HG02870 (cell line): ENCODE data around the gene SNRPB2.

ENCODE experiments used
- ATAC-seq: cut with Tn5 transposase; IDR thresholded peaks from one replicate; pipeline ENCODE4 v1.9.1; 2021; ENCODE audit warnings: mild to moderate bottlenecking, moderate library complexity; ENCODE audit not compliant: unreplicated experiment

SNRPB2 gene

GRCh38 chr20:16729080-16729479 is 746 bp upstream of the SNRPB2 start:
- ATAC-seq, result no peak

GRCh38 chr20:16732506-16733152 is 2.8 kb downstream of the SNRPB2 start:
- ATAC-seq, result no peak

- ATAC-seq, result no peak
Observed at GRCh38 chr20:16740365-16741072, 10.7 kb downstream of the SNRPB2 start.

- no peak for ATAC-seq
Observed at GRCh38 chr20:16744178-16744807, 14.5 kb downstream of the SNRPB2 start.

GRCh38 chr20:16745204-16745603 is 15.4 kb downstream of the SNRPB2 start:
- ATAC-seq, result no peak

GRCh38 chr20:16747291-16747811 is 17.5 kb downstream of the SNRPB2 start:
- no peak for ATAC-seq

GRCh38 chr20:16748308-16748900 is 18.6 kb downstream of the SNRPB2 start, which contains the start of gene OTOR:
OTOR (plus strand) TSS chr20:16748358; CDS start chr20:16748402, 44 bp downstream.
- no peak for ATAC-seq

- ATAC-seq, result no peak
Observed at GRCh38 chr20:16749573-16749972, 19.7 kb downstream of the SNRPB2 start.

GRCh38 chr20:16752082-16752481 is 22.3 kb downstream of the SNRPB2 start:
- no peak for ATAC-seq

- no peak for ATAC-seq
Observed at GRCh38 chr20:16752901-16753300, 23.1 kb downstream of the SNRPB2 start.

GRCh38 chr20:16758454-16759180 is 28.8 kb downstream of the SNRPB2 start:
- peak; percentile 71 for ATAC-seq

- ATAC-seq, result peak; percentile 25
Observed at GRCh38 chr20:16759181-16759563, 29.3 kb downstream of the SNRPB2 start.

- peak; percentile 5 for ATAC-seq
Observed at GRCh38 chr20:16760431-16761304, 30.8 kb downstream of the SNRPB2 start.

- ATAC-seq, result peak; percentile 55
Observed at GRCh38 chr20:16761305-16761829, 31.5 kb downstream of the SNRPB2 start.

- ATAC-seq, result no peak
Observed at GRCh38 chr20:16764560-16764959, 34.7 kb downstream of the SNRPB2 start.

GRCh38 chr20:16771213-16771612 is 41.4 kb downstream of the SNRPB2 start:
- ATAC-seq, result no peak

- ATAC-seq, result no peak
Observed at GRCh38 chr20:16775961-16776360, 46.1 kb downstream of the SNRPB2 start.

GRCh38 chr20:16777126-16777525 is 47.3 kb downstream of the SNRPB2 start:
- ATAC-seq, result no peak

GRCh38 chr20:16778159-16778558 is 48.3 kb downstream of the SNRPB2 start:
- no peak for ATAC-seq
